SK-N-SH (cell line): ENCODE data around the gene CD24. TPM values are rescaled to one million over a fixed set of nuclear protein-coding genes. Genes with fewer than 3 reads are reported as not detected.

Experiments
- CTCF ChIA-PET: fragments of 300-600, 350-600 bp; formaldehyde crosslinking; extraction: SDS; loops from one replicate; lab custom pipeline; 2021; lab: Yijun Ruan, JAX
- POLR2A ChIA-PET: fragments of 350-600 bp; sonication (Branson Sonifier 250); formaldehyde crosslinking; extraction: SDS; loops from one replicate; lab custom pipeline; 2020; ENCODE audit warnings: antibody characterized with exemption, inconsistent platforms; lab: Yijun Ruan, JAX
- DNase-seq: peaks from one replicate; pipeline ENCODE4 v3.0.0; 2012
- H2AFZ ChIP-seq: fragments of 200-600 bp; sonication (generic); 2 replicates; pipeline ENCODE4 v1.8.1; 2016; ENCODE audit warnings: antibody characterized with exemption, mild to moderate bottlenecking, low read depth
- H3F3A ChIP-seq: fragments of 200-600 bp; sonication (generic); replicated peaks from 2 replicates; pipeline ENCODE3; 2016; ENCODE audit warnings: antibody characterized with exemption, mild to moderate bottlenecking; ENCODE audit not compliant: insufficient read depth
- H3K27ac ChIP-seq, 2 experiments: fragments of 200-500 bp in 1 of 2; fragments of 200-600 bp in 1 of 2; sonication (Bioruptor generic) in 1 of 2; sonication (generic), shearing (Covaris generic) in 1 of 2; 2 replicates each; pipeline versions ENCODE4 v1.5.1 to v1.6.1; 2014 to 2016; ENCODE audit warnings: low read depth in 2 of 2, inconsistent platforms in 1 of 2, low read length in 1 of 2, mild to moderate bottlenecking in 1 of 2, mixed read lengths in 1 of 2
- H3K27me3 ChIP-seq: fragments of 200-600 bp; sonication (generic), shearing (Covaris generic); 2 replicates; pipeline ENCODE4 v1.6.1; 2016; ENCODE audit warnings: mixed run types; ENCODE audit not compliant: insufficient read depth
- H3K36me3 ChIP-seq, 2 experiments: fragments of 200-500 bp in 1 of 2; fragments of 200-600 bp in 1 of 2; sonication (Bioruptor generic) in 1 of 2; sonication (generic) in 1 of 2; replicated peaks in 1 of 2; 2 replicates each; pipeline versions ENCODE3 to v1.5.1; 2014 to 2016; ENCODE audit warnings: low read length in 1 of 2, mild to moderate bottlenecking in 1 of 2; ENCODE audit not compliant: insufficient read depth in 2 of 2, control insufficient read depth in 1 of 2
- H3K4me1 ChIP-seq, 2 experiments: fragments of 200-500 bp in 1 of 2; fragments of 200-600 bp in 1 of 2; sonication (Bioruptor generic) in 1 of 2; sonication (generic), shearing (Covaris generic) in 1 of 2; 2 replicates each; pipeline versions ENCODE4 v1.5.1 to v1.6.1; 2014 to 2016; ENCODE audit warnings: low read depth in 1 of 2, low read length in 1 of 2, mixed run types in 1 of 2; ENCODE audit not compliant: insufficient read depth in 2 of 2, control insufficient read depth in 1 of 2
- H3K4me2 ChIP-seq: fragments of 200-600 bp; sonication (generic), shearing (Covaris generic); 2 replicates; pipeline ENCODE4 v1.6.1; 2017; ENCODE audit warnings: mixed run types
- H3K4me3 ChIP-seq, 2 experiments: fragments of 200-500 bp in 1 of 2; fragments of 200-600 bp in 1 of 2; sonication (Bioruptor generic) in 1 of 2; sonication (generic), shearing (Covaris generic) in 1 of 2; 2 replicates each; pipeline versions ENCODE4 v1.5.1 to v1.8.1; 2014 to 2016; ENCODE audit warnings: low read depth in 2 of 2, inconsistent platforms in 1 of 2, low read length in 1 of 2, mild to moderate bottlenecking in 1 of 2, mixed read lengths in 1 of 2, moderate library complexity in 1 of 2
- H3K79me2 ChIP-seq: fragments of 200-600 bp; sonication (generic); 2 replicates; pipeline ENCODE4 v1.8.1; 2017; ENCODE audit warnings: mild to moderate bottlenecking; ENCODE audit not compliant: insufficient read depth
- H3K9ac ChIP-seq: fragments of 200-600 bp; sonication (generic); 2 replicates; pipeline ENCODE4 v1.6.1; 2017; ENCODE audit warnings: mixed run types
- H3K9me2 ChIP-seq: fragments of 200-600 bp; sonication (generic); 2 replicates; pipeline ENCODE4 v1.6.1; 2017; ENCODE audit warnings: mixed run types
- H3K9me3 ChIP-seq: fragments of 200-600 bp; sonication (generic); 2 replicates; pipeline ENCODE4 v1.6.1; 2017; ENCODE audit warnings: mixed run types, mild to moderate bottlenecking, moderate library complexity
- H4K20me1 ChIP-seq: fragments of 200-600 bp; sonication (generic); 2 replicates; pipeline ENCODE4 v1.6.1; 2017; ENCODE audit warnings: mild to moderate bottlenecking, mixed run types; ENCODE audit not compliant: insufficient read depth
- CTCF ChIP-seq: fragments of 200-600 bp; sonication (generic); IDR thresholded peaks from 2 replicates; pipeline ENCODE4 v1.6.1; 2017; ENCODE audit warnings: antibody characterized with exemption, mild to moderate bottlenecking, moderate library complexity
- ELF1 ChIP-seq: IDR thresholded peaks from 2 replicates; pipeline ENCODE4 v1.4.0; 2012
- EZH2phosphoT487 ChIP-seq: fragments of 200-600 bp; sonication (generic); IDR thresholded peaks from 2 replicates; pipeline ENCODE4 v1.6.1; 2017; ENCODE audit warnings: low read depth, mixed run types, mild to moderate bottlenecking, antibody characterized with exemption, moderate library complexity, borderline replicate concordance
- FOXM1 ChIP-seq: IDR thresholded peaks from 2 replicates; pipeline ENCODE4 v1.4.0; 2012; ENCODE audit warnings: low read depth, mild to moderate bottlenecking
- GABPA ChIP-seq: IDR thresholded peaks from 2 replicates; pipeline ENCODE4 v1.4.0; 2012; ENCODE audit warnings: low read depth, mild to moderate bottlenecking
- JUND ChIP-seq: IDR thresholded peaks from 2 replicates; pipeline ENCODE4 v1.4.0; 2012
- MAX ChIP-seq: IDR thresholded peaks from 2 replicates; pipeline ENCODE4 v1.4.0; 2012; ENCODE audit warnings: low read depth
- MXI1 ChIP-seq: IDR thresholded peaks from 2 replicates; pipeline ENCODE4 v1.6.1; 2012; ENCODE audit warnings: mild to moderate bottlenecking, low read depth, low read length, improper control_type of control experiment
- NFIC ChIP-seq: IDR thresholded peaks from 2 replicates; pipeline ENCODE4 v1.4.0; 2012; ENCODE audit warnings: borderline replicate concordance
- NRF1 ChIP-seq: IDR thresholded peaks from 2 replicates; pipeline ENCODE4 v1.6.1; 2012; ENCODE audit warnings: low read depth, mild to moderate bottlenecking, low read length
- POLR2AphosphoS5 ChIP-seq: IDR thresholded peaks from 2 replicates; pipeline ENCODE4 v1.6.1; 2012; ENCODE audit warnings: low read depth, low read length
- RAD21 ChIP-seq: IDR thresholded peaks from 2 replicates; pipeline ENCODE4 v1.6.1; 2012; ENCODE audit warnings: mild to moderate bottlenecking, low read length
- RCOR1 ChIP-seq: fragments of 150-350 bp; IDR thresholded peaks from 2 replicates; pipeline ENCODE4 v1.6.1; 2017; ENCODE audit warnings: antibody characterized with exemption, low read length
- RFX5 ChIP-seq: IDR thresholded peaks from 2 replicates; pipeline ENCODE4 v1.6.1; 2012; ENCODE audit warnings: mild to moderate bottlenecking, improper control_type of control experiment, low read length
- SIN3A ChIP-seq: IDR thresholded peaks from 2 replicates; pipeline ENCODE4 v1.6.1; 2012; ENCODE audit warnings: low read depth, mild to moderate bottlenecking, low read length, moderate library complexity, borderline replicate concordance
- SMC3 ChIP-seq: IDR thresholded peaks from 2 replicates; pipeline ENCODE4 v1.6.1; 2012; ENCODE audit warnings: low read depth, low read length, improper control_type of control experiment
- TCF12 ChIP-seq: IDR thresholded peaks from 2 replicates; pipeline ENCODE4 v1.4.0; 2012
- USF1 ChIP-seq: IDR thresholded peaks from 2 replicates; pipeline ENCODE4 v1.4.0; 2012; ENCODE audit warnings: low read depth, borderline replicate concordance
- USF2 ChIP-seq: fragments of 150-350 bp; IDR thresholded peaks from 2 replicates; pipeline ENCODE4 v1.6.1; 2017; ENCODE audit warnings: antibody characterized with exemption, low read length, low read depth, borderline replicate concordance
- YY1 ChIP-seq: IDR thresholded peaks from 2 replicates; pipeline ENCODE4 v1.4.0; 2012; ENCODE audit warnings: low read depth, mild to moderate bottlenecking
- ZBTB33 ChIP-seq: IDR thresholded peaks from 2 replicates; pipeline ENCODE4 v1.4.0; 2012; ENCODE audit warnings: low read depth, borderline replicate concordance
- WGBS: methylation state at CpG from one replicate; pipeline ENCODE4 v1.1.6; 2017; ENCODE audit warnings: low lambda C conversion rate; 5-methylcytosine and 5-hydroxymethylcytosine counted together
- polyA plus RNA-seq, 3 experiments: library from polyadenylated mRNA; depleted of rRNA; stranded (reverse); fragments of >200 nt; gene quantifications; 2 replicates each; pipeline ENCODE4 v1.2.3, GENCODE V29; 2012

CD24 gene
- polyA plus RNA-seq, 1 of the 3 experiments (the other 2 are of a cell fraction), result 1.9 TPM

- POLR2A ChIA-PET, result interaction anchor here (0.6 to 1.4 kb wide), 9 partner anchors 90 to 364 kb away, joined by 3 to 6 read pairs (median 3); no protein-coding TSS in a partner anchor
Observed at GRCh38 chr6:106973018-106973835, 1.3 kb downstream of the CD24 start.

GRCh38 chr6:106972500-106972899 lies 2.0 kb downstream of the CD24 start:
- Histone ChIP-seq H3K4me2 (no peak overlapping the region), H3K4me1 (peaks cover 0 to 4% of the 10 kb centered on the region in 2 experiments; a peak in 2 of 4 replicates), H3K4me3 (peak overlapping the region in 1 of 2 experiments; percentile 61; a peak in 2 of 4 replicates), H3K79me2 (no peaks in the 10 kb centered on the region), H2AFZ (no peak overlapping the region), H3K27ac (0 out of 4 replicates have a peak overlapping the region, but pooled peaks of 1 of the 2 experiments have one; percentile 34), H3K27me3 (peaks cover 50% of the 10 kb centered on the region), H3F3A (no peaks in the 10 kb centered on the region), H3K9me2 (no peaks in the 10 kb centered on the region), H3K36me3 (peaks cover 0 to 4% of the 10 kb centered on the region in 2 experiments), H3K9me3 (no peaks in the 10 kb centered on the region), H4K20me1 (no peaks in the 10 kb centered on the region), H3K9ac (no peak overlapping the region)
- CTCF ChIA-PET, result interaction anchor here (2.3 kb wide), 1 partner anchor 363 kb away, joined by 9 read pairs; no protein-coding TSS in a partner anchor
- WGBS, result 30% methylated on average over 8 of the region's 10 CpGs
- peak; percentile 37 for DNase-seq
- POLR2A ChIA-PET, result interaction anchor here (0.9 to 1.3 kb wide), 2 partner anchors 199 to 363 kb away, joined by 3 to 5 read pairs; no protein-coding TSS in a partner anchor
- TF ChIP-seq TCF12, result no peak
- no peak for TF ChIP-seq RCOR1
- no peak for TF ChIP-seq ZBTB33
- no peak for TF ChIP-seq USF2
- TF ChIP-seq ELF1, result no peak
- TF ChIP-seq MXI1, result no peak
- TF ChIP-seq USF1, result no peak
- TF ChIP-seq NRF1, result no peak
- no peak for TF ChIP-seq EZH2phosphoT487

More at GRCh38 chr6:106973018-106973835, 1.3 kb downstream of the CD24 start:
- H4K20me1 ChIP-seq, result no peaks in the 10 kb centered on the region
- peaks cover 0 to 4% of the 10 kb centered on the region in 2 experiments; a peak in 2 of 4 replicates for H3K4me1 ChIP-seq
- CTCF ChIA-PET, result interaction anchor here (0.8 to 2.3 kb wide), 5 partner anchors 86 to 389 kb away, joined by 3 to 9 read pairs (median 3); no protein-coding TSS in a partner anchor
- H3F3A ChIP-seq, result no peaks in the 10 kb centered on the region
- peak overlapping the region in 1 of 2 experiments; percentile 78; a peak in 2 of 4 replicates for H3K27ac ChIP-seq
- H3K27me3 ChIP-seq, result peaks cover 54% of the 10 kb centered on the region
- no peak for TF ChIP-seq RFX5
- TF ChIP-seq MXI1, result no peak; the same call in 1 of the 2 replicates
- no peak for TF ChIP-seq YY1
- TF ChIP-seq POLR2AphosphoS5, result no peak
- TF ChIP-seq MAX, result no peak
- no peak for TF ChIP-seq SMC3
- TF ChIP-seq GABPA, result no peak
- no peak for TF ChIP-seq CTCF
- no peak for TF ChIP-seq ELF1
- no peak for TF ChIP-seq JUND
- TF ChIP-seq RAD21, result no peak
- TF ChIP-seq FOXM1, result no peak
- no peak for TF ChIP-seq NFIC
- no peak for TF ChIP-seq SIN3A
- H3K36me3 ChIP-seq, result peaks cover 0 to 4% of the 10 kb centered on the region in 2 experiments
- H3K4me3 ChIP-seq, result peak overlapping the region in 1 of 2 experiments; percentile 61; a peak in 2 of 4 replicates
- H3K79me2 ChIP-seq, result no peaks in the 10 kb centered on the region
- 5% methylated on average over 36 of the region's 49 CpGs for WGBS
- H2AFZ ChIP-seq, result no peak overlapping the region
- no peaks in the 10 kb centered on the region for H3K9me2 ChIP-seq
- no peaks in the 10 kb centered on the region for H3K9me3 ChIP-seq
- peak; percentile 79 for DNase-seq
- no peak overlapping the region for H3K9ac ChIP-seq
- H3K4me2 ChIP-seq, result peak overlapping the region; percentile 10; the same call in 1 of the 2 replicates
